GM04504 (cell line): Measurements from ENCODE around the gene LNP1.
A peak's percentile ranks its signal among the peaks of the same experiment; 100 is the strongest.
"Not testable (repeated sequence)": the region's sequence is repeated elsewhere in the genome, so short reads cannot be mapped to it uniquely, and the experiment has no call there.

Experiments
- DNase-seq: peaks from one replicate; pipeline ENCODE4 v3.0.0-alpha.2; 2012; ENCODE audit warnings: low read depth

Gene LNP1

GRCh38 chr3:100429187-100429716, 27.9 kb downstream of the LNP1 start:
- DNase-seq = no peak

- DNase-seq = no peak
These were observed 35.6 kb downstream of the LNP1 start for GRCh38 chr3:100436951-100437350.

- no peak for DNase-seq
These were observed 36.6 kb downstream of the LNP1 start for GRCh38 chr3:100437721-100438622.

GRCh38 chr3:100438623-100438974, 37.3 kb downstream of the LNP1 start:
- no peak for DNase-seq

- DNase-seq = no peak
These were observed 39.6 kb downstream of the LNP1 start for GRCh38 chr3:100440895-100441294.

- no peak for DNase-seq
These were observed 42.4 kb downstream of the LNP1 start for GRCh38 chr3:100443690-100444089.

- not testable (repeated sequence) for DNase-seq
These were observed 45.7 kb downstream of the LNP1 start for GRCh38 chr3:100447067-100447466.

- no peak for DNase-seq
These were observed 46.7 kb downstream of the LNP1 start for GRCh38 chr3:100448079-100448478.

- DNase-seq = no peak
These were observed 47.9 kb downstream of the LNP1 start for GRCh38 chr3:100449214-100449613.

- no peak for DNase-seq
These were observed 53.3 kb downstream of the LNP1 start for GRCh38 chr3:100454677-100455076.

- no peak for DNase-seq
These were observed 54.7 kb downstream of the LNP1 start for GRCh38 chr3:100455841-100456550.

GRCh38 chr3:100456745-100457144, 55.4 kb downstream of the LNP1 start:
- no peak for DNase-seq

- no peak for DNase-seq
These were observed 56.5 kb downstream of the LNP1 start for GRCh38 chr3:100457811-100458210.

GRCh38 chr3:100458814-100459213, 57.5 kb downstream of the LNP1 start:
- no peak for DNase-seq

GRCh38 chr3:100463002-100463401, 61.7 kb downstream of the LNP1 start:
- peak; percentile 45 for DNase-seq

- DNase-seq = no peak
These were observed 62.4 kb downstream of the LNP1 start for GRCh38 chr3:100463646-100464155.

- DNase-seq = no peak
These were observed 64.8 kb downstream of the LNP1 start for GRCh38 chr3:100465892-100466777.

- no peak for DNase-seq
These were observed 65.8 kb downstream of the LNP1 start for GRCh38 chr3:100467133-100467532.

GRCh38 chr3:100468676-100469075, 67.3 kb downstream of the LNP1 start:
- DNase-seq = no peak

GRCh38 chr3:100470951-100471350, 69.6 kb downstream of the LNP1 start:
- DNase-seq = no peak

- no peak for DNase-seq
These were observed 70.1 kb downstream of the LNP1 start for GRCh38 chr3:100471444-100471843.

GRCh38 chr3:100477851-100478360, 76.6 kb downstream of the LNP1 start:
- DNase-seq = not testable (repeated sequence)
